GM23338 (cell line): ENCODE data around the gene TSC22D3.

Experiments used
- CREB1 ChIP-seq: fragments of 250-450 bp; sonication (Bioruptor Pico); IDR thresholded peaks from 2 replicates; pipeline ENCODE4 v1.5.0; 2020; ENCODE audit warnings: low read depth, mild to moderate bottlenecking, moderate library complexity
- CTCF ChIP-seq, 2 experiments: fragments of 200-600 bp in 1 of 2; sonication (generic) in 1 of 2; conservative IDR thresholded peaks; 2 replicates each; pipeline versions ENCODE4 v1.5.1 to v1.6.1; 2016 to 2017; ENCODE audit warnings: antibody characterized with exemption in 2 of 2, low read depth in 2 of 2, mild to moderate bottlenecking in 2 of 2, moderate library complexity in 1 of 2
- ETS1 ChIP-seq: IDR thresholded peaks from 2 replicates; pipeline ENCODE4 v1.6.1; 2016; ENCODE audit warnings: antibody characterized with exemption
- EZH2 ChIP-seq: fragments of 200-600 bp; sonication (generic); IDR thresholded peaks from one replicate; pipeline ENCODE4 v1.8.0; 2017; ENCODE audit warnings: antibody characterized with exemption, mild to moderate bottlenecking, low read depth; ENCODE audit not compliant: unreplicated experiment
- POLR2AphosphoS5 ChIP-seq: IDR thresholded peaks from 2 replicates; pipeline ENCODE4 v1.6.1; 2016; ENCODE audit warnings: antibody characterized with exemption, low read depth
- REST ChIP-seq: IDR thresholded peaks from one replicate; pipeline ENCODE4 v1.6.1; 2018; ENCODE audit warnings: antibody characterized with exemption; ENCODE audit not compliant: unreplicated experiment
- STAT1 ChIP-seq: IDR thresholded peaks from one replicate; pipeline ENCODE4 v1.6.1; 2016; ENCODE audit warnings: antibody characterized with exemption; ENCODE audit not compliant: unreplicated experiment

- TF ChIP-seq CTCF (conservative IDR thresholded peaks at IDR 0.05; ENCODE audit: low read depth in 2 of 2), result no peak
- TF ChIP-seq REST, result no peak
- TF ChIP-seq POLR2AphosphoS5, result no peak
- no peak for TF ChIP-seq CREB1 (CRISPR knock-in tag)
- TF ChIP-seq EZH2, result no peak
- no peak for TF ChIP-seq STAT1
- no peak for TF ChIP-seq ETS1
Observed at GRCh38 chrX:107673933-107674479, 101.6 kb downstream of the TSC22D3 start.
